GM19397 (cell line): ENCODE data around the gene AK6.
"Not testable (repeated sequence)": the region's sequence is repeated elsewhere in the genome, so short reads cannot be mapped to it uniquely, and the experiment has no call there.

Experiments
- ATAC-seq: cut with Tn5 transposase; IDR thresholded peaks from one replicate; pipeline ENCODE4 v1.9.1; 2021; ENCODE audit warnings: mild to moderate bottlenecking, moderate library complexity; ENCODE audit not compliant: unreplicated experiment

Gene AK6

GRCh38 chr5:69341520-69342161 lies 27.7 kb downstream of the AK6 start:
- no peak for ATAC-seq

GRCh38 chr5:69335341-69335935 lies 33.9 kb downstream of the AK6 start:
- ATAC-seq = no peak

GRCh38 chr5:69334793-69335268 lies 34.5 kb downstream of the AK6 start:
- ATAC-seq = peak; percentile 46

GRCh38 chr5:69333668-69334315 lies 35.5 kb downstream of the AK6 start:
- not testable (repeated sequence) for ATAC-seq

GRCh38 chr5:69331528-69332445 lies 37.5 kb downstream of the AK6 start:
- no peak for ATAC-seq

- ATAC-seq = no peak
Measured at GRCh38 chr5:69329905-69330489, 39.3 kb downstream of the AK6 start.

GRCh38 chr5:69326365-69326764 lies 43.0 kb downstream of the AK6 start:
- no peak for ATAC-seq

- no peak for ATAC-seq
Measured at GRCh38 chr5:69317391-69317790, 51.9 kb downstream of the AK6 start.

GRCh38 chr5:69315972-69316371 lies 53.3 kb downstream of the AK6 start:
- ATAC-seq = no peak

- ATAC-seq = no peak
Measured at GRCh38 chr5:69313428-69313827, 55.9 kb downstream of the AK6 start.

GRCh38 chr5:69312459-69313160 lies 56.7 kb downstream of the AK6 start:
- no peak for ATAC-seq

- no peak for ATAC-seq
Measured at GRCh38 chr5:69309380-69309779, 59.9 kb downstream of the AK6 start.

- ATAC-seq = no peak
Measured at GRCh38 chr5:69308046-69308553, 61.2 kb downstream of the AK6 start.

GRCh38 chr5:69305512-69305911 lies 63.8 kb downstream of the AK6 start:
- no peak for ATAC-seq
